CD4-positive, CD25-positive, alpha-beta regulatory T cell (primary cell): ENCODE results near the gene OLIG1. TPM values are rescaled to one million over a fixed set of nuclear protein-coding genes. Genes with fewer than 3 reads are reported as not detected.

Experiments
- ATAC-seq, 2 donors: fragments of 150-1000 bp; cut with Tn5 transposase; one replicate each; pipeline ENCODE4 v1.10.0; 2021; ENCODE audit warnings: low read depth in 2 of 2, moderate number of reproducible peaks in 2 of 2, moderate library complexity in 1 of 2
- DNase-seq, 3 donors: peaks; one replicate each; pipeline versions ENCODE4 v3.0.0 to v3.0.0-alpha.2; 2012 to 2022; ENCODE audit warnings: mixed read lengths in 1 of 3
- H3K27ac ChIP-seq: one replicate; pipeline ENCODE4 v1.7.0; 2013; ENCODE audit warnings: mild to moderate bottlenecking, low read length; ENCODE audit not compliant: insufficient read depth, poor library complexity, severe bottlenecking
- H3K27me3 ChIP-seq: one replicate; pipeline ENCODE4 v1.7.0; 2013; ENCODE audit warnings: low read length; ENCODE audit not compliant: control insufficient read depth, insufficient read depth
- H3K36me3 ChIP-seq: one replicate; pipeline ENCODE4 v1.7.0; 2013; ENCODE audit warnings: mild to moderate bottlenecking, low read length, moderate library complexity; ENCODE audit not compliant: control insufficient read depth, insufficient read depth
- H3K4me1 ChIP-seq: 2 replicates; pipeline ENCODE4 v1.7.0; 2013; ENCODE audit warnings: mild to moderate bottlenecking, low read length; ENCODE audit not compliant: insufficient read depth, control insufficient read depth, poor library complexity, severe bottlenecking
- H3K4me3 ChIP-seq: one replicate; pipeline ENCODE4 v1.7.0; 2013; ENCODE audit warnings: low read depth, mild to moderate bottlenecking, low read length, moderate library complexity
- H3K9me3 ChIP-seq, 2 experiments: 1 replicate in 1 of 2; 2 replicates in 1 of 2; pipeline ENCODE4 v1.7.0; 2013; ENCODE audit warnings: low read length in 2 of 2, mild to moderate bottlenecking in 1 of 2, moderate library complexity in 1 of 2; ENCODE audit not compliant: control insufficient read depth in 2 of 2
- H3K27ac Mint-ChIP-seq, 3 donors: one replicate each; pipeline ENCODE4 v1.8.0; 2020 to 2022; ENCODE audit warnings: mild to moderate bottlenecking in 3 of 3, mixed read lengths in 3 of 3, moderate library complexity in 2 of 3
- H3K27me3 Mint-ChIP-seq: one replicate; pipeline ENCODE4 v1.8.0; 2022; ENCODE audit warnings: mild to moderate bottlenecking, mixed read lengths
- H3K36me3 Mint-ChIP-seq: one replicate; pipeline ENCODE4 v1.8.0; 2020; ENCODE audit warnings: mixed read lengths
- H3K4me1 Mint-ChIP-seq, 4 donors: one replicate each; pipeline ENCODE4 v1.8.0; 2020 to 2022; ENCODE audit warnings: mixed read lengths in 4 of 4, mild to moderate bottlenecking in 1 of 4
- H3K4me3 Mint-ChIP-seq, 4 donors: one replicate each; pipeline ENCODE4 v1.8.0; 2020 to 2022; ENCODE audit warnings: mild to moderate bottlenecking in 4 of 4, mixed read lengths in 4 of 4, moderate library complexity in 3 of 4
- H3K9me3 Mint-ChIP-seq, 7 donors: one replicate each; pipeline ENCODE4 v1.8.0; 2020 to 2022; ENCODE audit warnings: mixed read lengths in 7 of 7, mild to moderate bottlenecking in 3 of 7, moderate library complexity in 2 of 7
- polyA plus RNA-seq, 4 donors: library from polyadenylated mRNA; unstranded; fragments of 300-500 nt; fragmentation: Illumina TruSeq; gene quantifications; one replicate each; pipeline ENCODE4 v1.2.3, GENCODE V29; 2021
- total RNA-seq: library from RNA; stranded (reverse); gene quantifications from one replicate; pipeline ENCODE4 v1.2.3, GENCODE V29; 2022

OLIG1 gene
- total and polyA plus RNA-seq, 5 donors from 2014 or later = not detected

- Mint-ChIP-seq H3K36me3 (no peaks in the 10 kb centered on the region), H3K4me1 (peaks cover 5 to 28% (median 18%) of the 10 kb centered on the region in 4 donors), H3K27me3 (peaks cover 72% of the 10 kb centered on the region), H3K4me3 (no peak overlapping the region), H3K9me3 (peaks cover 0 to 8% (median 2%) of the 10 kb centered on the region in 7 donors), H3K27ac (no peak overlapping the region)
- H3K27ac ChIP-seq = no peak overlapping the region
- peaks cover 39% of the 10 kb centered on the region for H3K27me3 ChIP-seq
- H3K36me3 ChIP-seq = no peaks in the 10 kb centered on the region
- H3K9me3 ChIP-seq = peaks cover 5% of the 10 kb centered on the region in 2 experiments
- H3K4me3 ChIP-seq = no peak overlapping the region
- ATAC-seq (no peak), DNase-seq (no peak)
- H3K4me1 ChIP-seq = peaks cover 22% of the 10 kb centered on the region
These were observed 3.7 kb downstream of the OLIG1 start for GRCh38 chr21:33073636-33074035.

GRCh38 chr21:33075128-33075527 is 5.2 kb downstream of the OLIG1 start:
- H3K36me3 Mint-ChIP-seq = no peaks in the 10 kb centered on the region
- H3K9me3 Mint-ChIP-seq = no peaks in the 10 kb centered on the region
- ATAC-seq (no peak), DNase-seq (no peak)
- H3K4me1 ChIP-seq = peaks cover 18% of the 10 kb centered on the region
- H3K9me3 ChIP-seq = no peaks in the 10 kb centered on the region
- H3K27ac Mint-ChIP-seq = no peak overlapping the region
- peaks cover 67% of the 10 kb centered on the region for H3K27me3 Mint-ChIP-seq
- H3K36me3 ChIP-seq = no peaks in the 10 kb centered on the region
- H3K27ac ChIP-seq = no peak overlapping the region
- H3K4me1 Mint-ChIP-seq = peaks cover 5 to 18% (median 12%) of the 10 kb centered on the region in 4 donors
- peaks cover 34% of the 10 kb centered on the region for H3K27me3 ChIP-seq
- H3K4me3 Mint-ChIP-seq = no peak overlapping the region
- no peak overlapping the region for H3K4me3 ChIP-seq

DNA sequence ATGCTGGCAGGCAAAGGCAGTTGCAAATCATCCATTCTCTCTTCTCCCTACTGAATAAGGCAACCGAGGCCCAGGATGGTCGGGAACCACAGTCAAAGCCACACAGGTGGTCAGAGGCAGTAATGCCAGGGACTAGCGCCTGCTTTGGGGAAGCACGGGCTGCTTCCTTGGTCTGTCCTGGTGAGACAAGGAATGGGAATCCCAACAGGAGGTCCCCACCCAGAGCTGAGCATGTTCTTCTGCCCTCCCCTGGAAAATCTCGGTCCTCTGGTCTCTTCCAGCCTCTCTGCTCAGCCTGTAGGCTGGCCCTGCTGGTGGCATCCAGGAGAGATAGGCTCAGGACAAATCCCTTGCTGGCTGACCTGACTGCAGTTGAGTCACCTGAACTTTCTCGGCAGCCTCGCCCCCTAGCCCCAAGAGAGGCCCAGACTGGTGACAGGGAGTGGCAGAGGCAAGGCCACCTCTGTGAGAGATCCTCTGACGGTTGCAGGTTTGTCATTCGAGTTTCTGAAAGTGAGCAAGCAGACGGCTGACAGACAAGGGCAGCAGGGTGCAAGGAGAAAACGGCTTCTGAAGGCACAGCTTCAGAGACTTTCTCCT is 5.8 kb downstream of the OLIG1 start:
- H3K4me1 ChIP-seq = peaks cover 15% of the 10 kb centered on the region
- Mint-ChIP-seq H3K9me3 (no peaks in the 10 kb centered on the region), H3K27ac (no peak overlapping the region), H3K36me3 (no peaks in the 10 kb centered on the region), H3K27me3 (peaks cover 67% of the 10 kb centered on the region), H3K4me1 (peaks cover 5 to 18% (median 12%) of the 10 kb centered on the region in 4 donors), H3K4me3 (no peak overlapping the region)
- no peaks in the 10 kb centered on the region for H3K9me3 ChIP-seq
- ATAC-seq (no peak), DNase-seq (no peak)
- no peak overlapping the region for H3K4me3 ChIP-seq
- peaks cover 34% of the 10 kb centered on the region for H3K27me3 ChIP-seq
- no peaks in the 10 kb centered on the region for H3K36me3 ChIP-seq
- H3K27ac ChIP-seq = no peak overlapping the region

DNA sequence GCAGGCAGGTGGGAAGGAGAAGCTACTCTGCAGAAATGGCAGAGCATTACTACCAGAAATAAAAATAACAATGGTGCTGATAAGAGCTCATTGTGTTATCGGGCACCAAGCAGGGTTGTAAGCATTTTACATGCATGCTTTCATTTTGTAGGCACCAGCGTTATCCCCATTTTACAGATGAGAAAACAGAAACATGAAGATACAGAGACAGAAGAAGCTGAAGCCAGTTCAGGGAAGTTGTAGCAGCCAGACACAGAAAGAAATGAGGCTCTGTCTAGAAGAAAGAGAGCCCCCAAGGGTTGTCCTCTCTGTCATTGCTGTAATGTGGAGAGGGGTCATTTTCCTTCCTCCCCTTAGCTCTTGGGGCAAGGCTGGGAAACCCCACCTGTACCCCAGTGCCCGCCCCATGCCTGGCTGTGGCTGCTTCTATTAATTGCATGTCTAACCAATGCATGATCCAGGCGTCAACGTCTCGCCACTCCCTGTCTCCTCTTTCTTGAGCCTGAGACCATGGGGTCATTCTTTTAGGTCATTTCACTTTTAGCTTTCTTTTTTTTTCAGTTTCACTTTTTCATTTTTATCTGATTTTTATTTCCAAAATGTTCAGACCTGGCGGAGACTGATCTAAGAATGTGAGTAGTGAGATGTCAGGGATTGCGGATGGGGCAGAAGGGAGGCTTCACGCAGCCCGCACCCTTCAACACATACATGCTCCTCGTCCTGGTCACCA is 6.8 kb downstream of the OLIG1 start:
- H3K27ac Mint-ChIP-seq = no peak overlapping the region

GRCh38 chr21:33078907-33079582 is 9.1 kb downstream of the OLIG1 start:
- Mint-ChIP-seq H3K36me3 (no peaks in the 10 kb centered on the region), H3K9me3 (no peaks in the 10 kb centered on the region), H3K4me1 (peaks cover 0 to 6% (median 1%) of the 10 kb centered on the region in 4 donors), H3K4me3 (no peak overlapping the region), H3K27ac (no peak overlapping the region), H3K27me3 (peaks cover 48% of the 10 kb centered on the region)
- Histone ChIP-seq H3K9me3 (no peaks in the 10 kb centered on the region), H3K36me3 (no peaks in the 10 kb centered on the region), H3K27ac (no peak overlapping the region), H3K4me1 (no peaks in the 10 kb centered on the region), H3K4me3 (no peak overlapping the region), H3K27me3 (peaks cover 15% of the 10 kb centered on the region)
- ATAC-seq (peak; percentile 70 to 71), DNase-seq (peak in 1 of 3 donors; percentile 12)

More for the DNA sequence above, 6.8 kb downstream of the OLIG1 start:
- DNase-seq (no peak), ATAC-seq (no peak)
- Histone ChIP-seq H3K27me3 (peaks cover 33% of the 10 kb centered on the region), H3K27ac (no peak overlapping the region), H3K4me3 (no peak overlapping the region), H3K36me3 (no peaks in the 10 kb centered on the region), H3K9me3 (no peaks in the 10 kb centered on the region), H3K4me1 (peaks cover 4% of the 10 kb centered on the region)
- Mint-ChIP-seq H3K27me3 (peaks cover 60% of the 10 kb centered on the region), H3K9me3 (no peaks in the 10 kb centered on the region), H3K4me3 (no peak overlapping the region), H3K36me3 (no peaks in the 10 kb centered on the region), H3K4me1 (peaks cover 5 to 13% (median 8%) of the 10 kb centered on the region in 4 donors)

DNA sequence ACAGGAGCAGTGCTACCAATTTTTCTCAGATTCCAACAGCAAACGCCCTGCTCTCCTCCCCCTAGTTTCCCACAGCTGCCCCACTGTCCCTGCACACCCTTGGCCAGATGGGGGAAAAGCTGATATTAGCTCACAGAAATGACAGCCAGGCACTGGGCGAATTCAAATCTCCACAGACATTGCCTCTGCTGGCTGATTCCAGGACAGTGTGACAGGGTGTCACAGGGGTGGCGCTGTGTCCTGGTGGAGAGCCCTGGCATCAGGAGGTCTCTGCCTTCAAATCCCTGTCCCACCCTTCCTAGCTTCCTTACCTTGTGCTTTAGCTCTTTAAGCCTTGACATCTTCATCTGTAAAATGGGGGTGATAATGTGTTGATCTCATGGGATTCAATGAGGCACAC is 10.4 kb downstream of the OLIG1 start:
- Histone ChIP-seq H3K27ac (no peak overlapping the region), H3K4me3 (no peak overlapping the region), H3K9me3 (no peaks in the 10 kb centered on the region), H3K4me1 (no peaks in the 10 kb centered on the region), H3K36me3 (no peaks in the 10 kb centered on the region), H3K27me3 (peaks cover 4% of the 10 kb centered on the region)
- Mint-ChIP-seq H3K4me1 (peaks cover 0 to 6% (median 1%) of the 10 kb centered on the region in 4 donors), H3K4me3 (no peak overlapping the region), H3K27me3 (peaks cover 38% of the 10 kb centered on the region), H3K36me3 (no peaks in the 10 kb centered on the region), H3K27ac (no peak overlapping the region), H3K9me3 (no peaks in the 10 kb centered on the region)
- no peak for ATAC-seq
- DNase-seq = no peak

DNA sequence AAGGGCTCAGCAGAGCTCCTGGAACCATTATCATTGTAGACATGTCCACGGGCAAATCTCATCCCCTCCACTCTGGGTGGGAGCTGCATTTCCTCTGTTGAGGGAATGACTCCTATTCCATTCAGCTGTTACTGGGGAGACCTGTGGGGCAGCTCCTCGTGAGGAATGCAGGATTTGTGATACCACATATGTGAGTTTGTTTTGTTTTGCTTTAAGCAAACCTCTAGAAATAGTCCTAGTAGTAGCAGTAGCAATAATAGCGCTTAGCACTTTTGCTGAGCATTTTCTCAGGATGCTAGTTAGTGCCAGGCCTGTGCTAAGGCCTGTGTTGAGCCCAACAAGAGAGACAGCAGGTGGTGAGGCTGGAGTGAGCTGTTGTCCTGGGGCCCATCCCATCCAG is 10.8 kb downstream of the OLIG1 start:
- H3K27ac Mint-ChIP-seq = no peak overlapping the region
- Histone ChIP-seq H3K9me3 (no peaks in the 10 kb centered on the region), H3K27me3 (peaks cover 4% of the 10 kb centered on the region), H3K27ac (no peak overlapping the region), H3K4me1 (no peaks in the 10 kb centered on the region), H3K4me3 (no peak overlapping the region), H3K36me3 (no peaks in the 10 kb centered on the region)
- no peaks in the 10 kb centered on the region for H3K36me3 Mint-ChIP-seq
- H3K4me1 Mint-ChIP-seq = peaks cover 0 to 6% (median 1%) of the 10 kb centered on the region in 4 donors
- peaks cover 35% of the 10 kb centered on the region for H3K27me3 Mint-ChIP-seq
- H3K9me3 Mint-ChIP-seq = no peaks in the 10 kb centered on the region
- ATAC-seq = no peak
- H3K4me3 Mint-ChIP-seq = no peak overlapping the region
- DNase-seq = no peak
